ENCODE data around the gene TMEM164. TPM values are rescaled to one million over a fixed set of nuclear protein-coding genes. Genes with fewer than 3 reads are reported as not detected.

The TMEM164 gene
- polyA plus RNA-seq, 1 donor (not counting 4 experiments of a cell fraction or from before 2014, with no cell fraction given) = 15.3 TPM

GRCh38 chrX:110066488-110067225 is 63.7 kb downstream of the TMEM164 start:
- Histone ChIP-seq H3K9me3 (ENCODE audit: control insufficient read depth, low read depth, low read length) (no peaks in the 10 kb centered on the region), H3K9me1 (ENCODE audit: control insufficient read depth, extremely low read depth, insufficient read depth, low read length) (no peaks in the 10 kb centered on the region), H3K4me2 (ENCODE audit: control insufficient read depth, extremely low read depth, insufficient read depth, low read depth, low read length) (no peak overlapping the region), H4K20me1 (ENCODE audit: control insufficient read depth, extremely low read depth, insufficient read depth, low read length) (no peaks in the 10 kb centered on the region), H3K4me1 (ENCODE audit: control insufficient read depth, extremely low read depth, insufficient read depth, low read length) (no peaks in the 10 kb centered on the region), H3K9ac (ENCODE audit: control insufficient read depth, extremely low read depth, insufficient read depth, low read length) (no peak overlapping the region), H3K27me3 (ENCODE audit: control insufficient read depth, extremely low read depth, insufficient read depth, low read length) (no peaks in the 10 kb centered on the region), H3K36me3 (ENCODE audit: control insufficient read depth in 2 of 2, extremely low read depth in 1 of 2, insufficient read depth in 2 of 2, low read length in 2 of 2) (no peaks in the 10 kb centered on the region), H3K27ac (ENCODE audit: control insufficient read depth, insufficient read depth, low read length) (no peak overlapping the region), H2AFZ (ENCODE audit: control insufficient read depth, low read length) (no peak overlapping the region), H3K4me3 (ENCODE audit: control insufficient read depth in 2 of 3, extremely low read depth in 1 of 3, insufficient read depth in 2 of 3, low read depth in 1 of 3, low read length in 3 of 3) (no peak overlapping the region), H3K79me2 (ENCODE audit: control insufficient read depth, insufficient read depth, low read length) (no peaks in the 10 kb centered on the region)
- FAIRE-seq (no peak), DNase-seq (ENCODE audit: low read depth, low spot score) (no peak)
- TF ChIP-seq CTCF (optimal IDR thresholded peaks at IDR 0.05 in 1 of 3, IDR thresholded peaks at IDR 0.05 in 1 of 3, conservative IDR thresholded peaks at IDR 0.05 in 1 of 3; ENCODE audit: extremely low read depth in 1 of 3, insufficient read depth in 2 of 3, low read length in 3 of 3) (no peak), EZH2 (IDR thresholded peaks at IDR 0.05; ENCODE audit: low read length) (no peak)
- dilution Hi-C loops (cut with MboI; ENCODE audit: extremely low pct_ligation_motif_present, low sequenced_read_pairs) = no loop called here

- Histone ChIP-seq H3K27ac (ENCODE audit: control insufficient read depth, insufficient read depth, low read length) (no peak overlapping the region), H3K9ac (ENCODE audit: control insufficient read depth, extremely low read depth, insufficient read depth, low read length) (no peak overlapping the region), H3K4me1 (ENCODE audit: control insufficient read depth, extremely low read depth, insufficient read depth, low read length) (no peaks in the 10 kb centered on the region), H3K9me3 (ENCODE audit: control insufficient read depth, low read depth, low read length) (no peaks in the 10 kb centered on the region), H4K20me1 (ENCODE audit: control insufficient read depth, extremely low read depth, insufficient read depth, low read length) (no peaks in the 10 kb centered on the region), H3K36me3 (ENCODE audit: control insufficient read depth in 2 of 2, extremely low read depth in 1 of 2, insufficient read depth in 2 of 2, low read length in 2 of 2) (no peaks in the 10 kb centered on the region), H3K27me3 (ENCODE audit: control insufficient read depth, extremely low read depth, insufficient read depth, low read length) (no peaks in the 10 kb centered on the region), H3K9me1 (ENCODE audit: control insufficient read depth, extremely low read depth, insufficient read depth, low read length) (no peaks in the 10 kb centered on the region), H2AFZ (ENCODE audit: control insufficient read depth, low read length) (no peak overlapping the region), H3K4me3 (ENCODE audit: control insufficient read depth in 2 of 3, extremely low read depth in 1 of 3, insufficient read depth in 2 of 3, low read depth in 1 of 3, low read length in 3 of 3) (no peak overlapping the region), H3K4me2 (ENCODE audit: control insufficient read depth, extremely low read depth, insufficient read depth, low read depth, low read length) (no peak overlapping the region), H3K79me2 (ENCODE audit: control insufficient read depth, insufficient read depth, low read length) (no peaks in the 10 kb centered on the region)
- dilution Hi-C loops (cut with MboI; ENCODE audit: extremely low pct_ligation_motif_present, low sequenced_read_pairs) = no loop called here
- no peak for FAIRE-seq
- no peak for DNase-seq (ENCODE audit: low read depth, low spot score)
- no peak for TF ChIP-seq EZH2 (IDR thresholded peaks at IDR 0.05; ENCODE audit: low read length)
- TF ChIP-seq CTCF (optimal IDR thresholded peaks at IDR 0.05 in 1 of 3, IDR thresholded peaks at IDR 0.05 in 1 of 3, conservative IDR thresholded peaks at IDR 0.05 in 1 of 3; ENCODE audit: extremely low read depth in 1 of 3, insufficient read depth in 2 of 3, low read length in 3 of 3) = no peak
Measured at GRCh38 chrX:110070970-110071369, 68.1 kb downstream of the TMEM164 start.
